Subcutaneous adipose tissue (tissue), 4 donors: ENCODE measurements around the gene CTTNBP2NL. TPM values are rescaled to one million over a fixed set of nuclear protein-coding genes. Genes with fewer than 3 reads are reported as not detected.

Experiments
- total RNA-seq, 4 donors: library from RNA; depleted of rRNA; stranded (reverse); fragments of >200 nt; gene quantifications; one replicate each; pipeline ENCODE4 v1.1.0, GENCODE V29; 2016
- TF ChIP-seq, protein P1 (sequence below): fragments of 450-650 bp; IDR thresholded peaks from one replicate; pipeline ENCODE4 v1.5.1; 2016; ENCODE audit warnings: low read depth, mild to moderate bottlenecking, control low read depth, antibody characterized with exemption, moderate library complexity

Gene CTTNBP2NL
- total RNA-seq, 4 donors from 2014 or later, result 27.1 to 72.7 (median 31.6) TPM

DNA sequence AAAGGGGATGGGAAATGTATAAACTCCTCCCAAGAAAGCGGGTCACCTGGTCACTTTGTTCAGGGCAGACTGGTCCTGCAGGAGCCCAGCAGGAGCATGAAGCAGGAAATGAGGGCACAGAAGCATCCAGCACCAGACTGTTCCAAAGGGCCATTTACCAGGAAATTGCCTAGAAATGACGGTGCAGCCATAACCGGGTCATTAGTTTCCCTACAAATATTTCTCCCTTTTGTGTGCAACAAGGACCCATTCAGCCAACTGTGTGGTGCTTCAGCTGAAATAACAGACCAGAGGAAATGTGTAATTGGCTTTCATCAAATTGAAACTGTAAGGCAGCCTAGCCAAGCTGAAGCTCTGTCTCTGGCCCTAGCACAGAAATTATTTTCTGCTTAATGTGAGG is 7.6 kb upstream of the CTTNBP2NL start:
- TF ChIP-seq, protein P1, sequence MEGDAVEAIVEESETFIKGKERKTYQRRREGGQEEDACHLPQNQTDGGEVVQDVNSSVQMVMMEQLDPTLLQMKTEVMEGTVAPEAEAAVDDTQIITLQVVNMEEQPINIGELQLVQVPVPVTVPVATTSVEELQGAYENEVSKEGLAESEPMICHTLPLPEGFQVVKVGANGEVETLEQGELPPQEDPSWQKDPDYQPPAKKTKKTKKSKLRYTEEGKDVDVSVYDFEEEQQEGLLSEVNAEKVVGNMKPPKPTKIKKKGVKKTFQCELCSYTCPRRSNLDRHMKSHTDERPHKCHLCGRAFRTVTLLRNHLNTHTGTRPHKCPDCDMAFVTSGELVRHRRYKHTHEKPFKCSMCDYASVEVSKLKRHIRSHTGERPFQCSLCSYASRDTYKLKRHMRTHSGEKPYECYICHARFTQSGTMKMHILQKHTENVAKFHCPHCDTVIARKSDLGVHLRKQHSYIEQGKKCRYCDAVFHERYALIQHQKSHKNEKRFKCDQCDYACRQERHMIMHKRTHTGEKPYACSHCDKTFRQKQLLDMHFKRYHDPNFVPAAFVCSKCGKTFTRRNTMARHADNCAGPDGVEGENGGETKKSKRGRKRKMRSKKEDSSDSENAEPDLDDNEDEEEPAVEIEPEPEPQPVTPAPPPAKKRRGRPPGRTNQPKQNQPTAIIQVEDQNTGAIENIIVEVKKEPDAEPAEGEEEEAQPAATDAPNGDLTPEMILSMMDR, result no peak

DNA sequence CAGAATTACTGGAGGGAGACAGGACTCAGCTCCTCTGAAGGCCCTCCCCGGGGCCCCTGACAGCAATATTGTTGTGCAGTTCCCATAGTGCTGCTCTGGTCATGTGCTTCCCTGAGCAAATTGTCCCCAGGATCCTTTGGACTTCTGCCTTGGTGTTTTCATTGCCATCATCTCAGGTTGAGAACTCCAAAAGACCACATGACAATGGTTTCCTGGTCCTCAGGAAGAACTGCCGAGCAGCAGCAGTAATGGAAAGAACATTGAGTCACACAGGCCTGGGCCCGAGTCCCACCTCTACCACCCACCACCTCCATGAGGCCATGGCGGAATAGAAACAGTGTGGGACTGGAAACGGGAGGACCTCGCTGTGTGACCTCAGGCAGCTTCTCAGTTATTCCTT is 6.3 kb upstream of the CTTNBP2NL start:
- TF ChIP-seq, protein P1, result no peak

DNA sequence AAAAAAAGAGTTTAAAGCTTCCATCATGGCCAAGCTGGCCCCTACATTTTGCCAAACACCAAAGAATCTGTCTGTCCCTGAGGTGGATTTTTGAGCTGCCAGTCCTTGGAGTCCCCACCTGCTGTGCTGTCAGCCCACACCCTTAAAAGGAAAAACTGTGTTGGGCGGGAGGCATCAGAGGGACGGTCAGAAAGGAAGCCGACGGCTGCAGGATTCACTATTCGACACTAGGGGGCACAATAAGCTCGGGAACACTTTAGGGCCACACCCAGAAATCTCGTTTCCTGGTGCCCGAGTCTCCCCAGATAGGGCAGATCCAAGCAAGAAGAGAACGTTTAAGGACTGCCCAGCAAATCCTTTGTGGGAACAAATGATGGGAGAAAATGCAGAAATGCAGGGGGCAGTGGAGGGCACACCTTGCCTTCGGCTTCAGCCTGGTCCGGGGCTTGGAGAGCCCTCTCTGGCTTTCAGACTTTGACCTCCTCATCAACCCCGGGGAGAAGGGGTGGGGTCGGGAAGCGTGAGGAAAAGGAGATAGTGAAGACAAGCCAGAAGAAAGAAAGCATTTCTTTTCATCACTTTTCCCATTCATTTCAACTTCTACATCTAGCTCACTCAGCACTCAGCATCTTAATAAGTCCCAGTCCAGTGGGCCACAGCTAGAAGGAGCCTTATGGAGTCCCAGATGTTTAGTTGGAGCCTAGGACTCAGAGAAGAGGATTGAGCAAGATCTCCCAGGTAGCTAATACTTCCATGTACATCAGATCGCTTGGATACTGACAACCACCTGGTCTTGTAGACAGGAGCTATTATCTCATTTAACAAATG is 5.0 kb upstream of the CTTNBP2NL start:
- TF ChIP-seq, protein P1, result no peak

DNA sequence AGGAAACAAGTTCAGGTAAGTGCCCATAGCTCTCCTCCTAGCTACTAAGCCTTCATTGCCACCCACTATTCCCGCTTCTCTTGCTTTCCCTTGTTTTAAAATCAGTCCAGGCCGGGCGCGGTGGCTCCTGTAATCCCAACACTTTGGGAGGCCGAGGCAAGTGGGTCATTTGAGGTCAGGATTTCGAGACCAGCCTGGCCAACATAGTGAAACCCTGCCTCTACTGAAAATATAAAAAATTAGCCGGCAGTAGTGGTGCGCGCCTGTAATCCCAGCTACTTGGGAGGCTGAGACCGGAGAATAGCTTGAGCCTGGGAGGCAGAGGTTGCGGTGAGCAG is 4.4 kb upstream of the CTTNBP2NL start:
- TF ChIP-seq, protein P1, result no peak

DNA sequence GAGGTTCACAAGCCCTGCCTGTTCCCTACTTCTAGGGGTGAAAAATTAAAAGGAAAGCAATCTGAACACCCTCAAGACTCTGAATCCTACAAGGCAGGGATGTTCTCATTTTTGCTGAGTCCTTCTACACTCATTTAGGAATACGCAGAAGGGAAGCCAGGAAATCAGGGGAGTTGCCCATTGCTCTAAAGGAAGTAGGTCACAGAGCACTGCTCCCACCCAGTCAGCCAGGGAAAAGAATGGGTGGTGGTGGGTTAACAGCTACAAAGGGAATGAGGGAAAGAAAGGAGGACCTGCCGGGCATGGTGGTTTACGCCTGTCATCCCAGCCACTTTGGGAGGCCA is 2.4 kb upstream of the CTTNBP2NL start:
- TF ChIP-seq, protein P1, result no peak

DNA sequence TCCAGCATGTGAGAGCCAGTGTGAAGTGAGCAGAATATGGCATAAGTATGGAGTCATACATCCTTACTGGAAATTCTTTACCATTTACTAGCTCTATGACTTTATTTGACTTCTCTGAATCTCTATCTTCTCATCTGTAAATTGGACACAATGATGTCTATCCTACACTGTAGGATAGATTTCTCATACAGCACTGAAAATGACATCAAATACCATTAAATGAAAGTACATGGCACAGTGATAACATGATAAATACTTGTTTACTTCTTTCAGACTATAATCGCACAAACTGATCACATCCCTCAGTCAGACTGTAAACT is 1.3 kb upstream of the CTTNBP2NL start:
- TF ChIP-seq, protein P1, result no peak

DNA sequence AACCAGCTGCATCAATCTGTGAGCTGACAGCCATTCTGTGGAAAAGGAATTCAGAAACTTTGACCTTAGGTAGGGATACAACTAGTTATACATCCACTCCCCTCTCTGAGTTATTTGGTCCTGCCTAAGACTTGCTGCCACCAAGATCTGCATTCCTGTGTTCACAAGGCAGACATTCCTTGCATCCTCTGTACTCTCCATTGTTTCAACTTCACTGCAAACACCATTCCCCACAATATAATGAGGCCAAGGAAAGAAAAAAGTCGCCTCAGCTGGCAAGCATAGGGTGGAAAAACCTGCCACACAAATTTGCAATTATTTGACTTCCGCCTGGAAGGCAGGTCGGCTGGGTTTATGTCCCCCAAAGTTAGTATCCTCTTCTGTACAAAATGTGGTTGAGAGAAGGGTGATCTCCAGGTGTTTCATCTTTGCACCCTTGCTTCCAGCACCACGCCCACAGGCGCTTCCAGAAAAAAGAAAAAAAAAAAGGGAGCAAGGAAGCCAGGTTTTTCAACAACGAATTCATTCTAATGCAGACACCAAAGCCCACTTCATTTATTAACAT is 676 bp upstream of the CTTNBP2NL start:
- TF ChIP-seq, protein P1, result no peak
